Measurements from ENCODE around the gene BORCS6.

The BORCS6 gene

GRCh38 chr17:8142158-8142886 lies 47.7 kb downstream of the BORCS6 start:
- DNase-seq (ENCODE audit: low read depth): no peak

- no peak for DNase-seq (ENCODE audit: low read depth)
Observed at GRCh38 chr17:8141741-8142140, 48.2 kb downstream of the BORCS6 start.

DNA sequence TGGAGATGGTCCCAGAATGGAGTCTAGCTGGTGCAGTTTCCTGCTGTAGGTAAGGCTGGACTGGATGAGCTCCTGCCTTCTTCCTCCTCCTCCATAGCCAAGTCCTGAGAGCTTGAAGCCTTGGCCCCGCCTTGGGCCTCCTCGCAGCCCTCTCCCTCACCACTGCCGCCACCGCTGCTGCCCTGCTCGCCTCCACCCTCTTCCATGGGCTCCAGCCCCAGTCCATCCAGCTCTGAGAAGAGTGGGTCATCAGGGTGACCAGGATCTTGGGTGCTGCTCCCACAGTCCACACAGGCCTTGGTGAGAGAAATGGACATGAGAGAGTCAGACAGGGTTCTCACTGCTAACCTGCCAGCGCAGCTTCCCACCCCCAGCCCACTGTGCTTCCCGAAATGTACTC lies 48.9 kb downstream of the BORCS6 start:
- no peak for DNase-seq (ENCODE audit: low read depth)

DNA sequence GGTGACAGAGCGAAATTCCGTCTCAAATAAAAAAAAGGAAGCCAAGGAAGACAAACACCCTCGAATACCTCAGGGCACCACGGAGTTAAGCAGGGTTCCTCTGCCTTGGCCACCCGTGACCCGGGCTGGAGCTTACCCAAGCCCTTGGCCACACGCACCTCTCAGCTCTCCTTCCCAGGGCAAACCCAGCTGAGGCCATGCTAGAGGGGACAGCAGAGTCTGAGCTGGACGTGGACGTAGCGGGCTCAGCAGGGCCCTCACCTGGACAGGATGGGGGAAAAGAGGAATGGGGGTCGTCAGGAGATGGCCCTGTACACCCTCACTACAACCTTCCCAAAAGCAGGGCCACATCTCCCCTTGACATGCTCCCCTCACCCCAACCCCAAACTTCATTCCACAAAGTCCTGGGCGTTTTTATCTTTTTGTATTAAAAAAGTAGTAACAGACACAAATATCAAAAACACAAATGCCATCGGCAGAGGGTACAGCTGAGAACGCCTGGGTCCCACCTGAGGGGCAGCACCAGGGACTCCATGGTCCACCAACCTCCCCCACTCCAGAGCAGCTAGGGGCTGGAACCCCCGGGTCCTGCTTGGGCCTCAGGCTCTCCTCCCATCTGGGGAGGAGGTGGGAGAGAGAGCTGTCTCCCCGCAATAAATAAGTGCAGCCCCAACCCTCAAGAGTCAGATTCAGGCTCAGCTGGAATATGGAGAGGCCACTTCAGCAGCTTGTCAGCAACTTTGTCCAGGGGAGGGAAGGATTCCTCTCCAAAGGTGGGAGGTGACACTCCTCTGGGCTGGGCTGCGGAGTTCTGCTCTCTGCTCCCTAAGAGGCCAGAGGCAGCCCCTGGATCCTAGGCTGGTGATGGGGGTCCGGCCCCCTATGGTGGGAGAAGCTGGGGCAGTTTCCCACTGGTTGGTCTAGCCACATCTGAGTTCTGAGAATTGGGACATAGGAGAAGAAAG lies 49.6 kb downstream of the BORCS6 start:
- DNase-seq (ENCODE audit: low read depth): no peak

- peak; percentile 91 for DNase-seq (ENCODE audit: low read depth)
Observed at GRCh38 chr17:8138672-8139371, 51.2 kb downstream of the BORCS6 start.

DNA sequence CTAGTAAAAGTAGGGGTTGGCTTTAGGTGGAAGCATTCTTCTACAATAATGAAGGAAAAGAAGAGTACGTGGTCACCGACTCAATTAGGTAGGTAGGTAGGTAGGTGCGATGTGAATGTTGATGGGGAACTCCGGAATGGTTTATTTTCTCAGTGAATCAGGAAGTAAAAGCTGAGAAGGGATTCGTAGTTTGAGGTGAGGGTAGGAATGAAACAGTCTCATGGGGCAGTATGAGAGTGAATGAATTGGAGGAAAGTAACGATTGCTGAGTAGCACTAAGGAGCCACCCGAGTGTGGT lies 51.7 kb downstream of the BORCS6 start:
- no peak for DNase-seq (ENCODE audit: low read depth)

Data from stimulated activated CD8-positive, alpha-beta memory T cell treated with anti-CD3 and anti-CD28 coated beads, Interleukin-15, amount 100 ng/mL, for 1 hour (primary cell).